SK-N-SH (cell line): ENCODE measurements around the gene CDH16. TPM values are rescaled to one million over a fixed set of nuclear protein-coding genes. Genes with fewer than 3 reads are reported as not detected.

Experiments used
- CTCF ChIA-PET: fragments of 300-600, 350-600 bp; formaldehyde crosslinking; extraction: SDS; loops from one replicate; lab custom pipeline; 2021; lab: Yijun Ruan, JAX
- POLR2A ChIA-PET: fragments of 350-600 bp; sonication (Branson Sonifier 250); formaldehyde crosslinking; extraction: SDS; loops from one replicate; lab custom pipeline; 2020; ENCODE audit warnings: antibody characterized with exemption, inconsistent platforms; lab: Yijun Ruan, JAX
- DNase-seq: peaks from one replicate; pipeline ENCODE4 v3.0.0; 2012
- H2AFZ ChIP-seq: fragments of 200-600 bp; sonication (generic); 2 replicates; pipeline ENCODE4 v1.8.1; 2016; ENCODE audit warnings: antibody characterized with exemption, mild to moderate bottlenecking, low read depth
- H3F3A ChIP-seq: fragments of 200-600 bp; sonication (generic); replicated peaks from 2 replicates; pipeline ENCODE3; 2016; ENCODE audit warnings: antibody characterized with exemption, mild to moderate bottlenecking; ENCODE audit not compliant: insufficient read depth
- H3K27ac ChIP-seq, 2 experiments: fragments of 200-500 bp in 1 of 2; fragments of 200-600 bp in 1 of 2; sonication (Bioruptor generic) in 1 of 2; sonication (generic), shearing (Covaris generic) in 1 of 2; 2 replicates each; pipeline versions ENCODE4 v1.5.1 to v1.6.1; 2014 to 2016; ENCODE audit warnings: low read depth in 2 of 2, inconsistent platforms in 1 of 2, low read length in 1 of 2, mild to moderate bottlenecking in 1 of 2, mixed read lengths in 1 of 2
- H3K27me3 ChIP-seq: fragments of 200-600 bp; sonication (generic), shearing (Covaris generic); 2 replicates; pipeline ENCODE4 v1.6.1; 2016; ENCODE audit warnings: mixed run types; ENCODE audit not compliant: insufficient read depth
- H3K36me3 ChIP-seq, 2 experiments: fragments of 200-500 bp in 1 of 2; fragments of 200-600 bp in 1 of 2; sonication (Bioruptor generic) in 1 of 2; sonication (generic) in 1 of 2; replicated peaks in 1 of 2; 2 replicates each; pipeline versions ENCODE3 to v1.5.1; 2014 to 2016; ENCODE audit warnings: low read length in 1 of 2, mild to moderate bottlenecking in 1 of 2; ENCODE audit not compliant: insufficient read depth in 2 of 2, control insufficient read depth in 1 of 2
- H3K4me1 ChIP-seq, 2 experiments: fragments of 200-500 bp in 1 of 2; fragments of 200-600 bp in 1 of 2; sonication (Bioruptor generic) in 1 of 2; sonication (generic), shearing (Covaris generic) in 1 of 2; 2 replicates each; pipeline versions ENCODE4 v1.5.1 to v1.6.1; 2014 to 2016; ENCODE audit warnings: low read depth in 1 of 2, low read length in 1 of 2, mixed run types in 1 of 2; ENCODE audit not compliant: insufficient read depth in 2 of 2, control insufficient read depth in 1 of 2
- H3K4me2 ChIP-seq: fragments of 200-600 bp; sonication (generic), shearing (Covaris generic); 2 replicates; pipeline ENCODE4 v1.6.1; 2017; ENCODE audit warnings: mixed run types
- H3K4me3 ChIP-seq, 2 experiments: fragments of 200-500 bp in 1 of 2; fragments of 200-600 bp in 1 of 2; sonication (Bioruptor generic) in 1 of 2; sonication (generic), shearing (Covaris generic) in 1 of 2; 2 replicates each; pipeline versions ENCODE4 v1.5.1 to v1.8.1; 2014 to 2016; ENCODE audit warnings: low read depth in 2 of 2, inconsistent platforms in 1 of 2, low read length in 1 of 2, mild to moderate bottlenecking in 1 of 2, mixed read lengths in 1 of 2, moderate library complexity in 1 of 2
- H3K79me2 ChIP-seq: fragments of 200-600 bp; sonication (generic); 2 replicates; pipeline ENCODE4 v1.8.1; 2017; ENCODE audit warnings: mild to moderate bottlenecking; ENCODE audit not compliant: insufficient read depth
- H3K9ac ChIP-seq: fragments of 200-600 bp; sonication (generic); 2 replicates; pipeline ENCODE4 v1.6.1; 2017; ENCODE audit warnings: mixed run types
- H3K9me2 ChIP-seq: fragments of 200-600 bp; sonication (generic); 2 replicates; pipeline ENCODE4 v1.6.1; 2017; ENCODE audit warnings: mixed run types
- H3K9me3 ChIP-seq: fragments of 200-600 bp; sonication (generic); 2 replicates; pipeline ENCODE4 v1.6.1; 2017; ENCODE audit warnings: mixed run types, mild to moderate bottlenecking, moderate library complexity
- H4K20me1 ChIP-seq: fragments of 200-600 bp; sonication (generic); 2 replicates; pipeline ENCODE4 v1.6.1; 2017; ENCODE audit warnings: mild to moderate bottlenecking, mixed run types; ENCODE audit not compliant: insufficient read depth
- EZH2phosphoT487 ChIP-seq: fragments of 200-600 bp; sonication (generic); IDR thresholded peaks from 2 replicates; pipeline ENCODE4 v1.6.1; 2017; ENCODE audit warnings: low read depth, mixed run types, mild to moderate bottlenecking, antibody characterized with exemption, moderate library complexity, borderline replicate concordance
- FOXJ3 ChIP-seq: sonication (generic); formaldehyde crosslinking; IDR thresholded peaks from 2 replicates; pipeline ENCODE4 v1.5.1; 2020; ENCODE audit warnings: mild to moderate bottlenecking, missing genetic modification reagents
- MXI1 ChIP-seq: IDR thresholded peaks from 2 replicates; pipeline ENCODE4 v1.6.1; 2012; ENCODE audit warnings: mild to moderate bottlenecking, low read depth, low read length, improper control_type of control experiment
- PBX3 ChIP-seq: IDR thresholded peaks from 2 replicates; pipeline ENCODE4; 2012
- RAD21 ChIP-seq: IDR thresholded peaks from 2 replicates; pipeline ENCODE4 v1.6.1; 2012; ENCODE audit warnings: mild to moderate bottlenecking, low read length
- SMC3 ChIP-seq: IDR thresholded peaks from 2 replicates; pipeline ENCODE4 v1.6.1; 2012; ENCODE audit warnings: low read depth, low read length, improper control_type of control experiment
- TAF1 ChIP-seq: IDR thresholded peaks from 2 replicates; pipeline ENCODE4 v1.6.1; 2012; ENCODE audit warnings: low read depth, mild to moderate bottlenecking, low read length, moderate library complexity, borderline replicate concordance
- TCF12 ChIP-seq: IDR thresholded peaks from 2 replicates; pipeline ENCODE4 v1.4.0; 2012
- TEAD4 ChIP-seq: IDR thresholded peaks from 2 replicates; pipeline ENCODE4 v1.4.0; 2012; ENCODE audit warnings: mild to moderate bottlenecking, borderline replicate concordance; ENCODE audit not compliant: insufficient read depth
- YY1 ChIP-seq: IDR thresholded peaks from 2 replicates; pipeline ENCODE4 v1.4.0; 2012; ENCODE audit warnings: low read depth, mild to moderate bottlenecking
- ZBTB33 ChIP-seq: IDR thresholded peaks from 2 replicates; pipeline ENCODE4 v1.4.0; 2012; ENCODE audit warnings: low read depth, borderline replicate concordance
- WGBS: methylation state at CpG from one replicate; pipeline ENCODE4 v1.1.6; 2017; ENCODE audit warnings: low lambda C conversion rate; 5-methylcytosine and 5-hydroxymethylcytosine counted together
- polyA plus RNA-seq, 3 experiments: library from polyadenylated mRNA; depleted of rRNA; stranded (reverse); fragments of >200 nt; gene quantifications; 2 replicates each; pipeline ENCODE4 v1.2.3, GENCODE V29; 2012
- TF ChIP-seq, protein P1 (sequence below): IDR thresholded peaks from 2 replicates; pipeline ENCODE4 v1.4.0; 2012; ENCODE audit warnings: low read depth, borderline replicate concordance
- TF ChIP-seq, protein P2 (sequence below): IDR thresholded peaks from 2 replicates; pipeline ENCODE4 v1.6.1; 2012; ENCODE audit warnings: mild to moderate bottlenecking, low read depth, low read length, moderate library complexity
- TF ChIP-seq, protein P3 (sequence below): fragments of 150-350 bp; IDR thresholded peaks from 2 replicates; pipeline ENCODE4 v1.6.1; 2017; ENCODE audit warnings: antibody characterized with exemption, low read length, low read depth, borderline replicate concordance
- TF ChIP-seq, protein P4 (sequence below): fragments of 200-600 bp; sonication (generic); IDR thresholded peaks from 2 replicates; pipeline ENCODE4 v1.6.1; 2017; ENCODE audit warnings: antibody characterized with exemption, mild to moderate bottlenecking, moderate library complexity

Gene CDH16
- polyA plus RNA-seq, 1 of the 3 experiments (the other 2 are of a cell fraction), result not detected

- Histone ChIP-seq H3K4me2 (no peak overlapping the region), H3K9me2 (no peaks in the 10 kb centered on the region), H3K27me3 (no peaks in the 10 kb centered on the region), H3K9ac (no peak overlapping the region), H3K27ac (no peak overlapping the region), H3K4me3 (no peak overlapping the region), H3K9me3 (no peaks in the 10 kb centered on the region), H2AFZ (no peak overlapping the region), H4K20me1 (no peaks in the 10 kb centered on the region), H3K36me3 (no peaks in the 10 kb centered on the region), H3F3A (no peaks in the 10 kb centered on the region), H3K79me2 (no peaks in the 10 kb centered on the region), H3K4me1 (peaks cover 0 to 16% of the 10 kb centered on the region in 2 experiments; a peak in 1 of 4 replicates)
- ChIA-PET POLR2A (no interaction called here), CTCF (interaction anchor here (0.7 to 11.9 kb wide), 17 partner anchors 8 to 225 kb away, joined by 3 to 82 read pairs (median 6); partner anchors contain the start of gene B3GNT9)
- TF ChIP-seq, protein P1, sequence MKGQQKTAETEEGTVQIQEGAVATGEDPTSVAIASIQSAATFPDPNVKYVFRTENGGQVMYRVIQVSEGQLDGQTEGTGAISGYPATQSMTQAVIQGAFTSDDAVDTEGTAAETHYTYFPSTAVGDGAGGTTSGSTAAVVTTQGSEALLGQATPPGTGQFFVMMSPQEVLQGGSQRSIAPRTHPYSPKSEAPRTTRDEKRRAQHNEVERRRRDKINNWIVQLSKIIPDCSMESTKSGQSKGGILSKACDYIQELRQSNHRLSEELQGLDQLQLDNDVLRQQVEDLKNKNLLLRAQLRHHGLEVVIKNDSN, result no peak
- TF ChIP-seq, protein P2, sequence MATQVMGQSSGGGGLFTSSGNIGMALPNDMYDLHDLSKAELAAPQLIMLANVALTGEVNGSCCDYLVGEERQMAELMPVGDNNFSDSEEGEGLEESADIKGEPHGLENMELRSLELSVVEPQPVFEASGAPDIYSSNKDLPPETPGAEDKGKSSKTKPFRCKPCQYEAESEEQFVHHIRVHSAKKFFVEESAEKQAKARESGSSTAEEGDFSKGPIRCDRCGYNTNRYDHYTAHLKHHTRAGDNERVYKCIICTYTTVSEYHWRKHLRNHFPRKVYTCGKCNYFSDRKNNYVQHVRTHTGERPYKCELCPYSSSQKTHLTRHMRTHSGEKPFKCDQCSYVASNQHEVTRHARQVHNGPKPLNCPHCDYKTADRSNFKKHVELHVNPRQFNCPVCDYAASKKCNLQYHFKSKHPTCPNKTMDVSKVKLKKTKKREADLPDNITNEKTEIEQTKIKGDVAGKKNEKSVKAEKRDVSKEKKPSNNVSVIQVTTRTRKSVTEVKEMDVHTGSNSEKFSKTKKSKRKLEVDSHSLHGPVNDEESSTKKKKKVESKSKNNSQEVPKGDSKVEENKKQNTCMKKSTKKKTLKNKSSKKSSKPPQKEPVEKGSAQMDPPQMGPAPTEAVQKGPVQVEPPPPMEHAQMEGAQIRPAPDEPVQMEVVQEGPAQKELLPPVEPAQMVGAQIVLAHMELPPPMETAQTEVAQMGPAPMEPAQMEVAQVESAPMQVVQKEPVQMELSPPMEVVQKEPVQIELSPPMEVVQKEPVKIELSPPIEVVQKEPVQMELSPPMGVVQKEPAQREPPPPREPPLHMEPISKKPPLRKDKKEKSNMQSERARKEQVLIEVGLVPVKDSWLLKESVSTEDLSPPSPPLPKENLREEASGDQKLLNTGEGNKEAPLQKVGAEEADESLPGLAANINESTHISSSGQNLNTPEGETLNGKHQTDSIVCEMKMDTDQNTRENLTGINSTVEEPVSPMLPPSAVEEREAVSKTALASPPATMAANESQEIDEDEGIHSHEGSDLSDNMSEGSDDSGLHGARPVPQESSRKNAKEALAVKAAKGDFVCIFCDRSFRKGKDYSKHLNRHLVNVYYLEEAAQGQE, result no peak
- TF ChIP-seq TCF12 (no peak), FOXJ3 (no peak), RAD21 (no peak), SMC3 (no peak), MXI1 (no peak), YY1 (no peak), PBX3 (no peak), EZH2phosphoT487 (no peak), ZBTB33 (no peak), TEAD4 (no peak), TAF1 (no peak)
- TF ChIP-seq, protein P3, sequence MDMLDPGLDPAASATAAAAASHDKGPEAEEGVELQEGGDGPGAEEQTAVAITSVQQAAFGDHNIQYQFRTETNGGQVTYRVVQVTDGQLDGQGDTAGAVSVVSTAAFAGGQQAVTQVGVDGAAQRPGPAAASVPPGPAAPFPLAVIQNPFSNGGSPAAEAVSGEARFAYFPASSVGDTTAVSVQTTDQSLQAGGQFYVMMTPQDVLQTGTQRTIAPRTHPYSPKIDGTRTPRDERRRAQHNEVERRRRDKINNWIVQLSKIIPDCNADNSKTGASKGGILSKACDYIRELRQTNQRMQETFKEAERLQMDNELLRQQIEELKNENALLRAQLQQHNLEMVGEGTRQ, result no peak
- TF ChIP-seq, protein P4, sequence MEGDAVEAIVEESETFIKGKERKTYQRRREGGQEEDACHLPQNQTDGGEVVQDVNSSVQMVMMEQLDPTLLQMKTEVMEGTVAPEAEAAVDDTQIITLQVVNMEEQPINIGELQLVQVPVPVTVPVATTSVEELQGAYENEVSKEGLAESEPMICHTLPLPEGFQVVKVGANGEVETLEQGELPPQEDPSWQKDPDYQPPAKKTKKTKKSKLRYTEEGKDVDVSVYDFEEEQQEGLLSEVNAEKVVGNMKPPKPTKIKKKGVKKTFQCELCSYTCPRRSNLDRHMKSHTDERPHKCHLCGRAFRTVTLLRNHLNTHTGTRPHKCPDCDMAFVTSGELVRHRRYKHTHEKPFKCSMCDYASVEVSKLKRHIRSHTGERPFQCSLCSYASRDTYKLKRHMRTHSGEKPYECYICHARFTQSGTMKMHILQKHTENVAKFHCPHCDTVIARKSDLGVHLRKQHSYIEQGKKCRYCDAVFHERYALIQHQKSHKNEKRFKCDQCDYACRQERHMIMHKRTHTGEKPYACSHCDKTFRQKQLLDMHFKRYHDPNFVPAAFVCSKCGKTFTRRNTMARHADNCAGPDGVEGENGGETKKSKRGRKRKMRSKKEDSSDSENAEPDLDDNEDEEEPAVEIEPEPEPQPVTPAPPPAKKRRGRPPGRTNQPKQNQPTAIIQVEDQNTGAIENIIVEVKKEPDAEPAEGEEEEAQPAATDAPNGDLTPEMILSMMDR, result no peak
- WGBS, result 90% methylated on average over 1 of the region's 1 CpG
- no peak for DNase-seq
Observed at GRCh38 chr16:66960270-66960669, 41.6 kb upstream of the CDH16 start.
